Measurements from ENCODE around the gene QKI.

The QKI gene

DNA sequence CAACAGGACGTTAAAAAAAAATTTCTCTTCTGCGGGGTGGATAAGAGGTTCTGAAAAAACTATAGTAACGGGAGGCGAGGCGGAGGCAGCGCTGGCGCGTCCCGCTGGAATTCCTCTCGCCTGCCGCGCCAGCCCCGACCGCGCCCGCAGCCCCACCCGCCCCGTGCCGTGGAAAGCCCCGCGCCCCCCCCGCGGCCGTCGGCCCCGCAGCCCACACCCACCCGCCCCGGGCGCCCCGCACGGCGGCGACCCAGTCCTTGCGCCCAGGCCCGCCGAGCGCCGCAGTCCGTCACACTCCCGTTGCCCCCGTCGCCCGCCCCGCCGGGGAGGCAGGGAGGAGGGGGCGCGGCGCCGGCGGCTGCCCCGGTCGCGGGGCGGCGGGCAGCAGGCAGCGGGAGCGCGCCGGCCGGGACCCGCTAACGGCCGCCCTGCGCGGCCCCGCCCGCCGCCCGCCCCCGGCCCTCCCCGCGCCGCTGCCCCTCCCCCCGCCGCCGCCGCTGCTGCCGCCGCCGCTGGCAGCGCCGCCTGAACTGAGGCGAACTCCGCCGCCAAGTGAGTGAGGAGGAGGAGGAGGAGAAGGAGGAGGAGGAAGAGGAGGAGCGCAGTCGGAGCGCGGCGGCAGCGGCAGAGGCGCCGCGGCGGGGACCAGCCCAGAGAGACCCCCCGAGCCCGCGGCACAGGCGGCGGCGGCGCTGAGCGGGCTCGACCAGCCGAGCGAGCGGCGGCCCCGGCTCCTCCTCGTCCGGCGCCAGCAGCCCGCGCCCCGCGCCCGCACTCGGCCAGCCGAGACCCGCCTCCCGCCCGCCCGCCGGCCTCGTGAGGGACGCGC lies at the start of gene QKI:
Gene QKI (plus strand): TSS at position 602 of the 829 bp plus-strand sequence. CDS start 476 bp downstream, outside the sequence.
- H3K9me3 ChIP-seq (ENCODE audit: control insufficient read depth in 2 of 2, low read length in 2 of 2) = no peaks in the 10 kb centered on the region
- H3K4me1 ChIP-seq (ENCODE audit: control insufficient read depth in 2 of 2, insufficient read depth in 2 of 2, low read length in 2 of 2) = no peaks in the 10 kb centered on the region
- peak within 1 kb of the TSS; percentile 68 to 80 for H3K9ac ChIP-seq (ENCODE audit: low read depth in 1 of 2, low read length in 2 of 2)
- H3K27ac ChIP-seq (ENCODE audit: low read depth in 2 of 2, low read length in 2 of 2) = peak within 1 kb of the TSS; percentile 92 to 94
- peak within 1 kb of the TSS; percentile 81 to 87 for H3K4me3 ChIP-seq (ENCODE audit: low read length in 2 of 2)
- no peaks in the 10 kb centered on the region for H3K36me3 ChIP-seq (ENCODE audit: control insufficient read depth in 2 of 2, insufficient read depth in 2 of 2, low read length in 2 of 2)
- peaks cover 3 to 32% of the 10 kb centered on the region in 2 donors for H3K27me3 ChIP-seq (ENCODE audit: control insufficient read depth in 2 of 2, insufficient read depth in 2 of 2, low read length in 2 of 2)

DNA sequence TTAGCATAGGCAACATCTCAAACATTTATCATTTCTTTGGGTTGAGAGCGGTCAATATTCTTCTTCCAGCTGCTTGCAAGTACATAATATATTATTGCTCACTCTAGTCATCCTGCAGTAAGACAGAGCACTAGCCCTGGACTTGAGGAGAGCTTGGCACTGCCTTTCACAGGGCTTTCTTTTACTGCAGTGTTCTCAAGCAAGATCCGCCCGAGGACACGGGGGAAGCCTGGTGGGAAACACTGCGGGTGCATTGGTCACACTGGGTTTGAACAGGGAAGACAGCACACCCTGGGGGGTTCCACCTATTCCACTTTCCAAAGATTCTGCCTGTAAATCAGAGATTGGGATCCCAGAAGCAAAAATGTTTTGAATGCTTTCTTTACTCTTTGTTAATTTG lies 48.2 kb upstream of the QKI start:
- Histone ChIP-seq H3K27ac (ENCODE audit: low read depth in 2 of 2, low read length in 2 of 2) (no peak overlapping the region), H3K4me3 (ENCODE audit: low read length in 2 of 2) (no peak overlapping the region), H3K4me1 (ENCODE audit: control insufficient read depth in 2 of 2, insufficient read depth in 2 of 2, low read length in 2 of 2) (no peaks in the 10 kb centered on the region), H3K9me3 (ENCODE audit: control insufficient read depth in 2 of 2, low read length in 2 of 2) (no peaks in the 10 kb centered on the region), H3K27me3 (ENCODE audit: control insufficient read depth in 2 of 2, insufficient read depth in 2 of 2, low read length in 2 of 2) (no peaks in the 10 kb centered on the region), H3K36me3 (ENCODE audit: control insufficient read depth in 2 of 2, insufficient read depth in 2 of 2, low read length in 2 of 2) (no peaks in the 10 kb centered on the region), H3K9ac (ENCODE audit: low read depth in 1 of 2, low read length in 2 of 2) (no peak overlapping the region)

DNA sequence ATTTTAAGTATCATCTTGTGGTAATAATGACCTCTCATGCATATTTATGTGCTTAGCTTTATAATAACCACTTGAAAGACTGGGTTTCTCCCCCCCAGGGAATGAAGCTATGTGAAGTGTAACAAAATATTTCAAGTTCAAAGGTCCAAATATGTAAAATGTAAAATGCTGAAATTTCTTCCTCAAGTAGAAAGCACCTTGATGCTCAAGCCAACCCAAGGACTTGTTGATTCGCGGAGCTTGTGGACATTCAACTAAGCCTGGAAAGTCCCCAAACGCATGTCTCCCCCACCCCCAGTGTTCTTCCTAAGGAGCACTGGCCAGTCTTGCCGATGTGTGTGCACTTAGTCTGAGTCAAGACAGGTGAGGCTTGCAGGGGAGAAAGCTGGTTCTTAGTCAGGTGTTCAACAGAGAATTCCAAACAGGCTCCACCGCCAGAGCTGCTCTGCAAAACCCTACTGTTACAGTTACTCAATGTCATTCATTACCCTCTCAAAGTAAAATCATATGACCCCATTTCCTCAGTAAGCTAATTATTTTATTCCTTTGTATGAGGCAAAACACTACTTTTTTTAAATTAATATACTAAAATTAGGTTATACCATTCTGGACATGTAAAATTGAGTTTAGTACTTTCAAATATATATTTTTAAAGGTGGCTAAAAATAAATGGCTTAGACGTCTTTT lies 46.9 kb upstream of the QKI start:
- H3K9ac ChIP-seq (ENCODE audit: low read depth in 1 of 2, low read length in 2 of 2) = no peak overlapping the region
- no peak overlapping the region for H3K27ac ChIP-seq (ENCODE audit: low read depth in 2 of 2, low read length in 2 of 2)
- H3K27me3 ChIP-seq (ENCODE audit: control insufficient read depth in 2 of 2, insufficient read depth in 2 of 2, low read length in 2 of 2) = no peaks in the 10 kb centered on the region
- no peaks in the 10 kb centered on the region for H3K36me3 ChIP-seq (ENCODE audit: control insufficient read depth in 2 of 2, insufficient read depth in 2 of 2, low read length in 2 of 2)
- H3K4me3 ChIP-seq (ENCODE audit: low read length in 2 of 2) = no peak overlapping the region
- H3K4me1 ChIP-seq (ENCODE audit: control insufficient read depth in 2 of 2, insufficient read depth in 2 of 2, low read length in 2 of 2) = no peaks in the 10 kb centered on the region
- no peaks in the 10 kb centered on the region for H3K9me3 ChIP-seq (ENCODE audit: control insufficient read depth in 2 of 2, low read length in 2 of 2)

DNA sequence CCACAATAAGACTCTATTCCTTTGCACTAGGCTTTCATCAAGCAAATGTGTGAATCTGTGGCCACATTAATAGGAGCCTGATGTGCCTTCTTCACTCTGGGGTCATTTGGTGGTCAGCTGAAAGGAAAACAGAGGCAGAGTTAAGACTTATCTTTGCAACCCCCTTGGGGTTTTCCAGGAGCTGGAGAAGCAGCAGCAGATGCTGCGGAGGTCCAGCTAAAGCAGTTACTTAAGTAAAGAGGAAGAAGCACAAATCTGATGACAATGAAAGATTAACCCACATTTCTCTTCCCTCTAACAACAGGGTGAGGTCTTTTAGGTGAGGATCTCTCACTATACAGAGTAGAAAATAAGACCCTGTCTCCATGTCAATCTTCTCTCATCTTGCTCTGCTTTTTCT lies 45.4 kb upstream of the QKI start:
- Histone ChIP-seq H3K36me3 (ENCODE audit: control insufficient read depth in 2 of 2, insufficient read depth in 2 of 2, low read length in 2 of 2) (no peaks in the 10 kb centered on the region), H3K27me3 (ENCODE audit: control insufficient read depth in 2 of 2, insufficient read depth in 2 of 2, low read length in 2 of 2) (no peaks in the 10 kb centered on the region), H3K4me3 (ENCODE audit: low read length in 2 of 2) (no peak overlapping the region), H3K9me3 (ENCODE audit: control insufficient read depth in 2 of 2, low read length in 2 of 2) (no peaks in the 10 kb centered on the region), H3K9ac (ENCODE audit: low read depth in 1 of 2, low read length in 2 of 2) (no peak overlapping the region), H3K27ac (ENCODE audit: low read depth in 2 of 2, low read length in 2 of 2) (no peak overlapping the region), H3K4me1 (ENCODE audit: control insufficient read depth in 2 of 2, insufficient read depth in 2 of 2, low read length in 2 of 2) (no peaks in the 10 kb centered on the region)

DNA sequence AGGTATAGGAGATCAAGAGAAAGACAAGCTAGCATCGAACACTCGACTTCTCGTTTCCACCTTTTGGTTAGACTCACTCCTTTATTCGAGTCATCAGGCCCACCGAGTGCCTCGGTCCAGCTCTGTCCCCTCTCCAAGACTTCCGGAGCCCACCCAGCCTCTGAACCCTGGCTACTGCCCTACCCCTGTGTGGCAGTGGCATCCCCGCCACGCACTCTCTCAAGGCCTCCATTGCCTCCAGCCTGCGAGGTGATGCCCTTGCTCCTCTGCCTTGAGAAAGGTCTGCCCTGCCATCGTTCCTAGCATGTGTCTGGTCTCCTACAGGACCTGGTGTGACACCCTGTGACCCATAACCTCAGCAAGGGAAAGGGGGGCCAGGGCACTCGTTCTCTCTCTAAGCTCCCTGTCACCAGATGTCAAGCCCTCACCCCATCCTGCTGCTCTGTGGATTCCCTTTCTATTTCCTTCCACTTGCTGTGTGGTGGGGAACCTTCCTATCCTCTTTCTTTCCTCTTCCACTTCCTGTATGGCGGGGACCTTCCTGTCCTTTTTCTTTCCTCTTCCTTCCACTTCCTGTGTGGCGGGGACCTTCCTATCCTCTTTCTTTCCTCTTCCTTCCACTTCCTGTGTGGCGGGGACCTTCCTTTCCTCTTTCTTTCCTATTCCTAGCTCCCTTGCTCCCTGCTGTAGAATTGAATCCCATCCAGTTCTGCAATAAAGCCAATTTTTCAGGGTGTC lies 44.7 kb upstream of the QKI start:
- H3K9ac ChIP-seq (ENCODE audit: low read depth in 1 of 2, low read length in 2 of 2) = no peak overlapping the region
- H3K27ac ChIP-seq (ENCODE audit: low read depth in 2 of 2, low read length in 2 of 2) = no peak overlapping the region
- H3K4me1 ChIP-seq (ENCODE audit: control insufficient read depth in 2 of 2, insufficient read depth in 2 of 2, low read length in 2 of 2) = no peaks in the 10 kb centered on the region
- H3K27me3 ChIP-seq (ENCODE audit: control insufficient read depth in 2 of 2, insufficient read depth in 2 of 2, low read length in 2 of 2) = no peaks in the 10 kb centered on the region
- no peaks in the 10 kb centered on the region for H3K9me3 ChIP-seq (ENCODE audit: control insufficient read depth in 2 of 2, low read length in 2 of 2)
- H3K36me3 ChIP-seq (ENCODE audit: control insufficient read depth in 2 of 2, insufficient read depth in 2 of 2, low read length in 2 of 2) = no peaks in the 10 kb centered on the region
- no peak overlapping the region for H3K4me3 ChIP-seq (ENCODE audit: low read length in 2 of 2)

DNA sequence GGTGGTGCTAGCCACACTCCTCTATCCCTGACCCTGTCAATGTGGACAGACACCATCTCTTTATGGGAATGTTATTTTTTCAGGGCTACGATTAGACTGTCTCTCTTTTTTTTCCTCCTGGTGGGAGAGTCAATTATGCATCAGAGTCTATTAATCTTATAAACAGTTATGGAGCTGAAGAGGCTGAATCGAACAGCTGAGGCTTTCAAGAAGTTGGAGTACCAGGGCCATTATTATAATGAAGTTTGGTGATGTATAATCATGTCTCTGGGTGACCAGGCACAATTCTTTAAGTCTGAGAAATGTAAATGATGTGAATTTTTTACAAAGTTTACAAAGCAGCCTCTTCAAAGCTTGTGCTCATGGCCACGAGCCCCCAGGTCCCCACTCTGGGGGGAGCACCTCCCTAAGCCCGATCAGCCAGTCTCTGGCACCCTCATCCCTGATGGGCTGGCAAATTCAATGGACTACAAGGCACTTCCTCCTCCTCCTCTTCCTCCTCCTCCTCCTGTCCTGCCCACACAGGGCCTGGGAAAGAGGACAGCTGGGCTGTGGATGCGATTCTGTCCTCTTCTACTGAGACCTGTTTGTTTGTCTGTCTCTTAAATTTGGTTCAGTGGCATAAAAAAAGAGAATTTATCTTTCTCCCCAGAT lies 43.9 kb upstream of the QKI start:
- Histone ChIP-seq H3K4me1 (ENCODE audit: control insufficient read depth in 2 of 2, insufficient read depth in 2 of 2, low read length in 2 of 2) (no peaks in the 10 kb centered on the region), H3K4me3 (ENCODE audit: low read length in 2 of 2) (no peak overlapping the region), H3K27me3 (ENCODE audit: control insufficient read depth in 2 of 2, insufficient read depth in 2 of 2, low read length in 2 of 2) (no peaks in the 10 kb centered on the region), H3K36me3 (ENCODE audit: control insufficient read depth in 2 of 2, insufficient read depth in 2 of 2, low read length in 2 of 2) (no peaks in the 10 kb centered on the region), H3K9me3 (ENCODE audit: control insufficient read depth in 2 of 2, low read length in 2 of 2) (no peaks in the 10 kb centered on the region), H3K27ac (ENCODE audit: low read depth in 2 of 2, low read length in 2 of 2) (no peak overlapping the region), H3K9ac (ENCODE audit: low read depth in 1 of 2, low read length in 2 of 2) (no peak overlapping the region)

DNA sequence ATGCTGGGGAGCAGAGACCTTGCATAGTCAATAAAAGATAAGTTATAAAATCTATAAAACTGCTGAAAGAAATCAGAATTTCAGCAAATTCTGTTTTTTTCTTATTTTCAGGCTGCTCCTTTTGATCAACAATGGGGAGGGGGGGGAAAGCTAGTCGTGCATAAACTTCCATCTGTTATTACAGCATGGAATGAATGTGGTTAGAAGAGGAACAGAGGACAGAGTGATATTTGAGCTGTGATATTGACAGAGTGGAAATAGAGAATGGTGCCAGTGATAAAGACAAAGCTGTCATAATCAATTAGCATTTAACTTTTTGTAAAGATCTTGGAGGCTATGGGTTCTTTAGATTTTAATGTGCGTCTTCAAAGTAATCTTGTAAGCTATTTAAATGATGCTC lies 43.4 kb upstream of the QKI start:
- H3K36me3 ChIP-seq (ENCODE audit: control insufficient read depth in 2 of 2, insufficient read depth in 2 of 2, low read length in 2 of 2) = no peaks in the 10 kb centered on the region
- no peak overlapping the region for H3K9ac ChIP-seq (ENCODE audit: low read depth in 1 of 2, low read length in 2 of 2)
- no peaks in the 10 kb centered on the region for H3K27me3 ChIP-seq (ENCODE audit: control insufficient read depth in 2 of 2, insufficient read depth in 2 of 2, low read length in 2 of 2)
- H3K4me1 ChIP-seq (ENCODE audit: control insufficient read depth in 2 of 2, insufficient read depth in 2 of 2, low read length in 2 of 2) = no peaks in the 10 kb centered on the region
- H3K4me3 ChIP-seq (ENCODE audit: low read length in 2 of 2) = no peak overlapping the region
- H3K9me3 ChIP-seq (ENCODE audit: control insufficient read depth in 2 of 2, low read length in 2 of 2) = no peaks in the 10 kb centered on the region
- no peak overlapping the region for H3K27ac ChIP-seq (ENCODE audit: low read depth in 2 of 2, low read length in 2 of 2)

DNA sequence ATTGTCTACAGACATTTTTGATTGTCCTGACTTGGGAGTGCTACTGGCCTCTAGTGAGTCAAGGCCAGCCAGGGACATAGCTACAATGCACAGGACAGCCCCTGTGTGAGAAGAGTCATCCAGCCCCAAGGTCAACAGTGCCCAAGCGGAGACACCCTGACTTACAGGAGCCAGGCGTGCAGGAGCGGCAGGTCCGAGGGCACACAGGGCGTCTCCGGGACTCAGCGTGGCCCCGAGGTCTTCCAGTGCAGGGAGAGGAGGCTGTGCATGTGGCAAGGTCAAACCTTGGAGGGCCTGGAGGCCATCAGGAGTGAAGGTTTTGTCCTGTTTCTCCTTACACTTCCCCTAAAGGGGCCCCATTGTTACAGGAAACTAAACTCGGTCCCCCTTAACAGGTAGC lies 41.3 kb upstream of the QKI start:
- no peaks in the 10 kb centered on the region for H3K9me3 ChIP-seq (ENCODE audit: control insufficient read depth in 2 of 2, low read length in 2 of 2)
- no peak overlapping the region for H3K27ac ChIP-seq (ENCODE audit: low read depth in 2 of 2, low read length in 2 of 2)
- H3K36me3 ChIP-seq (ENCODE audit: control insufficient read depth in 2 of 2, insufficient read depth in 2 of 2, low read length in 2 of 2) = no peaks in the 10 kb centered on the region
- no peaks in the 10 kb centered on the region for H3K4me1 ChIP-seq (ENCODE audit: control insufficient read depth in 2 of 2, insufficient read depth in 2 of 2, low read length in 2 of 2)
- no peak overlapping the region for H3K9ac ChIP-seq (ENCODE audit: low read depth in 1 of 2, low read length in 2 of 2)
- no peak overlapping the region for H3K4me3 ChIP-seq (ENCODE audit: low read length in 2 of 2)
- no peaks in the 10 kb centered on the region for H3K27me3 ChIP-seq (ENCODE audit: control insufficient read depth in 2 of 2, insufficient read depth in 2 of 2, low read length in 2 of 2)

DNA sequence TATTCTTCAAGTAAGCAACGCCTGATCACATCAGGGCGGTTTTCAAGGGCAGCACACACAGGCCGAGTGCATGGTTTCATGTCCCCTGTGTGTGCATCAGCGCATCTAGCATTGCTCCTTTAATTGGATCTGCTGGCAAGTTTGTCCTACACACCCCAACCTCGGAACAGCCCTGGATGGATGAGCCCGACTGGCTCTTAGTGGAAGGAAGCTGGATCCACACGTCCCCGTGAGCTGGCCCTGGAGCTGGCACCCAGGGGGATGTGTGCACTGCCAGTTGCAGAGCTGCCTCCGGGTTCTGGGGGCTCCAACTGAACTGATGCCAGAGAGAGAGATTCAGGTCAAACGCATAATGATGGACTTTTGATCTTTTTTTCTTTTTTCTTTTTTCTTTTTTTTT lies 39.2 kb upstream of the QKI start:
- no peak overlapping the region for H3K27ac ChIP-seq (ENCODE audit: low read depth in 2 of 2, low read length in 2 of 2)
- H3K9ac ChIP-seq (ENCODE audit: low read depth in 1 of 2, low read length in 2 of 2) = no peak overlapping the region
- no peaks in the 10 kb centered on the region for H3K36me3 ChIP-seq (ENCODE audit: control insufficient read depth in 2 of 2, insufficient read depth in 2 of 2, low read length in 2 of 2)
- no peaks in the 10 kb centered on the region for H3K27me3 ChIP-seq (ENCODE audit: control insufficient read depth in 2 of 2, insufficient read depth in 2 of 2, low read length in 2 of 2)
- no peak overlapping the region for H3K4me3 ChIP-seq (ENCODE audit: low read length in 2 of 2)
- no peaks in the 10 kb centered on the region for H3K9me3 ChIP-seq (ENCODE audit: control insufficient read depth in 2 of 2, low read length in 2 of 2)
- no peaks in the 10 kb centered on the region for H3K4me1 ChIP-seq (ENCODE audit: control insufficient read depth in 2 of 2, insufficient read depth in 2 of 2, low read length in 2 of 2)

DNA sequence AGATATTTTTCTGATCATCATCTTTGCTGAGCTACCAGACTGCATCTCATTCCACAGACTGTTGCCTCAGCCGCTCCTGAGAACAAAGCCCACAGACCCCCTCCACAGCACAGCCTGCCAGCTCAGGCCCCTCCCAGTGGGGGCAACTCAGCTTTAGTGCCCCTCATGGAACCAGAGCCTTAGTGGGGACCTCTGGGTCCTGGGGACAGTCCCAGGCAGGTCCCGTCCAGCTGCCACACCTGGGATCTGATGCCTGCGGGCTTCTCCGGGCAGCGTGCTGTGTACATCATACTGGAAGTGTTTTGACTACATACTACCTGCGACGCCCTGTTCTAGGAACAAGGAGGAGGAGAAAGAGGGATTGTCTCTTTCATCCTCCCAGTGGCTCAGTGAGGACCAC lies 38.3 kb upstream of the QKI start:
- Histone ChIP-seq H3K27ac (ENCODE audit: low read depth in 2 of 2, low read length in 2 of 2) (no peak overlapping the region), H3K4me1 (ENCODE audit: control insufficient read depth in 2 of 2, insufficient read depth in 2 of 2, low read length in 2 of 2) (no peaks in the 10 kb centered on the region), H3K36me3 (ENCODE audit: control insufficient read depth in 2 of 2, insufficient read depth in 2 of 2, low read length in 2 of 2) (no peaks in the 10 kb centered on the region), H3K9me3 (ENCODE audit: control insufficient read depth in 2 of 2, low read length in 2 of 2) (no peaks in the 10 kb centered on the region), H3K9ac (ENCODE audit: low read depth in 1 of 2, low read length in 2 of 2) (no peak overlapping the region), H3K27me3 (ENCODE audit: control insufficient read depth in 2 of 2, insufficient read depth in 2 of 2, low read length in 2 of 2) (no peaks in the 10 kb centered on the region), H3K4me3 (ENCODE audit: low read length in 2 of 2) (no peak overlapping the region)
